Measurements from ENCODE around the gene GJD4. TPM values are rescaled to one million over a fixed set of nuclear protein-coding genes. Genes with fewer than 3 reads are reported as not detected.

GJD4 gene
- polyA plus RNA-seq, 2 donors = not detected

GRCh38 chr10:35642035-35642792 lies 37.1 kb downstream of the GJD4 start, which contains the start of gene FZD8:
Gene FZD8, minus strand, starts transcription at chr10:35642296. Its CDS starts 867 bp downstream, at chr10:35641429.
- Histone ChIP-seq H3K9me3 (ENCODE audit: control insufficient read depth in 2 of 2, insufficient read depth in 1 of 2, low read depth in 1 of 2, low read length in 1 of 2) (peaks cover 0 to 3% of the 10 kb centered on the region in 2 donors), H3K4me3 (ENCODE audit: low read depth in 1 of 2, low read length in 2 of 2) (peak within 1 kb of the TSS; percentile 58 to 68), H3K27ac (ENCODE audit: low read depth in 2 of 2, low read length in 1 of 2) (peak within 1 kb of the TSS; percentile 65 to 68), H3K27me3 (ENCODE audit: control insufficient read depth in 1 of 2, insufficient read depth in 2 of 2, low read length in 2 of 2) (peaks cover 0 to 5% of the 10 kb centered on the region in 2 donors), H3K4me1 (ENCODE audit: control insufficient read depth in 2 of 2, insufficient read depth in 2 of 2, low read length in 1 of 2) (peaks cover 13% of the 10 kb centered on the region in 2 donors), H3K36me3 (ENCODE audit: control insufficient read depth in 2 of 2, insufficient read depth in 2 of 2, low read length in 1 of 2) (no peaks in the 10 kb centered on the region)
- 1% methylated on average over 65 to 80 of the region's 80 CpGs for WGBS, 2 donors

GRCh38 chr10:35642793-35643114 lies 37.6 kb downstream of the GJD4 start:
- 1 to 2% methylated on average over 17 of the region's 17 CpGs for WGBS, 2 donors
- Histone ChIP-seq H3K9me3 (ENCODE audit: control insufficient read depth in 2 of 2, insufficient read depth in 1 of 2, low read depth in 1 of 2, low read length in 1 of 2) (peaks cover 0 to 3% of the 10 kb centered on the region in 2 donors), H3K27ac (ENCODE audit: low read depth in 2 of 2, low read length in 1 of 2) (no peak overlapping the region), H3K4me3 (ENCODE audit: low read depth in 1 of 2, low read length in 2 of 2) (peak overlapping the region; percentile 58 to 68), H3K27me3 (ENCODE audit: control insufficient read depth in 1 of 2, insufficient read depth in 2 of 2, low read length in 2 of 2) (peaks cover 0 to 5% of the 10 kb centered on the region in 2 donors), H3K4me1 (ENCODE audit: control insufficient read depth in 2 of 2, insufficient read depth in 2 of 2, low read length in 1 of 2) (peaks cover 13% of the 10 kb centered on the region in 2 donors), H3K36me3 (ENCODE audit: control insufficient read depth in 2 of 2, insufficient read depth in 2 of 2, low read length in 1 of 2) (no peaks in the 10 kb centered on the region)

GRCh38 chr10:35643151-35644049 lies 38.3 kb downstream of the GJD4 start:
- peaks cover 0 to 5% of the 10 kb centered on the region in 2 donors for H3K27me3 ChIP-seq (ENCODE audit: control insufficient read depth in 1 of 2, insufficient read depth in 2 of 2, low read length in 2 of 2)
- H3K27ac ChIP-seq (ENCODE audit: low read depth in 2 of 2, low read length in 1 of 2) = no peak overlapping the region
- WGBS, 2 donors = 1% methylated on average over 42 of the region's 42 CpGs
- no peaks in the 10 kb centered on the region for H3K36me3 ChIP-seq (ENCODE audit: control insufficient read depth in 2 of 2, insufficient read depth in 2 of 2, low read length in 1 of 2)
- peaks cover 13% of the 10 kb centered on the region in 2 donors for H3K4me1 ChIP-seq (ENCODE audit: control insufficient read depth in 2 of 2, insufficient read depth in 2 of 2, low read length in 1 of 2)
- peaks cover 0 to 3% of the 10 kb centered on the region in 2 donors for H3K9me3 ChIP-seq (ENCODE audit: control insufficient read depth in 2 of 2, insufficient read depth in 1 of 2, low read depth in 1 of 2, low read length in 1 of 2)
- H3K4me3 ChIP-seq (ENCODE audit: low read depth in 1 of 2, low read length in 2 of 2) = peak overlapping the region; percentile 58 to 68

DNA sequence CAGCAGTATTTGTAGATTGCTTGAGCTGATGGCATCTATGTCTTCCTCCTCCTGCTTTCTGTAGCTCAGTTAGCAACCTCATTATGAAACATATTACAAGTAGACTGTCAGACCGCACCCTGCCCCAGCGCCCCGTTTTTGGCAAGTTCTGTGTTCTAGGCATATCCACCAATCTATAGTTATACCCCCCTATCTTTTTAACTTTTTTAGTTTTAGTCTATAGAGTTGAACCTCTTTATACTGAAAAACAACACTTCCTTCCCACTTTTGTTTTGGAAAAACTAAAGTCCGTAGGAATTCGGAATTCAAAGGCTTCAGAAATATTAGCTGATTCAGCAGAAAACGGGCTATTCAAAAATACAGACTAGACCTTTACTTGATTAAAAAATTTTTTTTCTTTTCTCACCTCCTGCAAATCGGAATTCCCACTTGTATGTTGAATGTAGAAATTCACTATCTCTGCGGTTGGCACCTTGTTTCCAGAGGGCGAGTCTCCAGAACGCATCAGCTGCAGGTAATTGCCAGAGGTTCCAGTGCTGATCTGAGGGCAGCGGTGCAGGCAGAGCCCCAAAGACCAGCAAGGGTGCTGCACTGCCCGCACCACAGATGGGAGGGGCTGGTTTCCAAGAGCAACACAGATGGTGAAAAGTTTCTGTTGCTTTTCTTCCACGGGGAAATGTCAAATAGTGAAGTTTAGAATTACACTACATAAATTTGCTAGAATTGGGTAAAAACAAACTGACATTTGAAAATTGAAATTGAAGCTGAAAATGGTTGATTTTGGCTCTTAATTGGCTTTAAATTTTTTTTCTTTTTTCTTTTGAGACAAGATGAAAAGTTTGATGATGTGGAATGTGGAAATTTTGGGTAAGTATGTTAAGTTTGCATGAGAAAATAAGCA lies 39.2 kb downstream of the GJD4 start:
- Histone ChIP-seq H3K9me3 (ENCODE audit: control insufficient read depth in 2 of 2, insufficient read depth in 1 of 2, low read depth in 1 of 2, low read length in 1 of 2) (peaks cover 0 to 3% of the 10 kb centered on the region in 2 donors), H3K4me1 (ENCODE audit: control insufficient read depth in 2 of 2, insufficient read depth in 2 of 2, low read length in 1 of 2) (peaks cover 11 to 13% of the 10 kb centered on the region in 2 donors), H3K27me3 (ENCODE audit: control insufficient read depth in 1 of 2, insufficient read depth in 2 of 2, low read length in 2 of 2) (peaks cover 0 to 2% of the 10 kb centered on the region in 2 donors), H3K36me3 (ENCODE audit: control insufficient read depth in 2 of 2, insufficient read depth in 2 of 2, low read length in 1 of 2) (no peaks in the 10 kb centered on the region), H3K4me3 (ENCODE audit: low read depth in 1 of 2, low read length in 2 of 2) (peak overlapping the region in 1 of 2 donors; percentile 58), H3K27ac (ENCODE audit: low read depth in 2 of 2, low read length in 1 of 2) (no peak overlapping the region)
- WGBS, 2 donors = 15 to 16% methylated on average over 13 of the region's 13 CpGs

DNA sequence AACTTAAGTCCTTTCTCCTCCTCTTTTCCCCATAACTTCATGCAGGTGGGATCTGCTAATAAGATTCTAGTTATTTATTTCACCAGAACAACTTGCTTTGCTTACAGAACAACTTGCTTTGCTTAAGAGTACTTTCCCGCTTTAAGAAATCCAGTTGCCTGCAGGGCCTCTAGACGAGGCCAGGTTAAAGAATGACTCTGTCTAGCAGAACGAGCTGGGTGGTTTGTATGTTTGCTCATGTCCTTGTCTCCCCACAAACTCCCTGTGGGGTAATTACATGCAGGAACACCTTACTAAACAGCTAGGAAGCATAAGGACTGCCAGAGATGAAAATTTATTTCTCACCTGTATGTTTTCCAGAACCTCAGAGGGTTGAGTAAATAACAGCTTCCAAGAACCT lies 45.8 kb downstream of the GJD4 start:
- H3K36me3 ChIP-seq (ENCODE audit: control insufficient read depth in 2 of 2, insufficient read depth in 2 of 2, low read length in 1 of 2) = no peaks in the 10 kb centered on the region
- 51 to 57% methylated on average over 3 of the region's 3 CpGs for WGBS, 2 donors
- H3K4me3 ChIP-seq (ENCODE audit: low read depth in 1 of 2, low read length in 2 of 2) = no peak overlapping the region
- no peaks in the 10 kb centered on the region for H3K9me3 ChIP-seq (ENCODE audit: control insufficient read depth in 2 of 2, insufficient read depth in 1 of 2, low read depth in 1 of 2, low read length in 1 of 2)
- H3K4me1 ChIP-seq (ENCODE audit: control insufficient read depth in 2 of 2, insufficient read depth in 2 of 2, low read length in 1 of 2) = no peaks in the 10 kb centered on the region
- no peaks in the 10 kb centered on the region for H3K27me3 ChIP-seq (ENCODE audit: control insufficient read depth in 1 of 2, insufficient read depth in 2 of 2, low read length in 2 of 2)
- no peak overlapping the region for H3K27ac ChIP-seq (ENCODE audit: low read depth in 2 of 2, low read length in 1 of 2)

DNA sequence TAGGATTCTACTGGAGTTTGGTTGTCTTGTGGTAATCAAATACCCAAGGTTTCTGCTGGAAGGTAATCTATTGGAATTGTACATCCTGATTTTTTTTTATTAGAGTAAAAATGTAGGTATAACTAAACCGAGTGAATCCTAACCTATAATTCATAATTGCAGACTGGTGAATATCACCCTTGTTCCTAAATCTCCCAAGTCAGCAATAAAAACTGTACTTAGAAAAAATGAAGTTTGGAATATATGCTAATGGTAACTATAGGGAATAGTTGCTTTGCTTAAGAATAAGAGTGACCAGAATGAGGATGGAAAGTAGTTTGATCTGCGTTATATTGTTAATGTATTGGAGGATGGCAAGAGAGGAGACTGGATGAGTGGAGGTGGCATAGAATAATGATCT lies 47.7 kb downstream of the GJD4 start:
- Histone ChIP-seq H3K4me1 (ENCODE audit: control insufficient read depth in 2 of 2, insufficient read depth in 2 of 2, low read length in 1 of 2) (no peaks in the 10 kb centered on the region), H3K36me3 (ENCODE audit: control insufficient read depth in 2 of 2, insufficient read depth in 2 of 2, low read length in 1 of 2) (no peaks in the 10 kb centered on the region), H3K9me3 (ENCODE audit: control insufficient read depth in 2 of 2, insufficient read depth in 1 of 2, low read depth in 1 of 2, low read length in 1 of 2) (no peaks in the 10 kb centered on the region), H3K27me3 (ENCODE audit: control insufficient read depth in 1 of 2, insufficient read depth in 2 of 2, low read length in 2 of 2) (no peaks in the 10 kb centered on the region), H3K4me3 (ENCODE audit: low read depth in 1 of 2, low read length in 2 of 2) (no peak overlapping the region), H3K27ac (ENCODE audit: low read depth in 2 of 2, low read length in 1 of 2) (no peak overlapping the region)
- 81 to 90% methylated on average over 2 of the region's 2 CpGs for WGBS, 2 donors

- no peak overlapping the region for H3K4me3 ChIP-seq (ENCODE audit: low read depth in 1 of 2, low read length in 2 of 2)
- no peaks in the 10 kb centered on the region for H3K27me3 ChIP-seq (ENCODE audit: control insufficient read depth in 1 of 2, insufficient read depth in 2 of 2, low read length in 2 of 2)
- H3K4me1 ChIP-seq (ENCODE audit: control insufficient read depth in 2 of 2, insufficient read depth in 2 of 2, low read length in 1 of 2) = no peaks in the 10 kb centered on the region
- no peaks in the 10 kb centered on the region for H3K36me3 ChIP-seq (ENCODE audit: control insufficient read depth in 2 of 2, insufficient read depth in 2 of 2, low read length in 1 of 2)
- 58 to 69% methylated on average over 5 of the region's 5 CpGs for WGBS, 2 donors
- no peak overlapping the region for H3K27ac ChIP-seq (ENCODE audit: low read depth in 2 of 2, low read length in 1 of 2)
- H3K9me3 ChIP-seq (ENCODE audit: control insufficient read depth in 2 of 2, insufficient read depth in 1 of 2, low read depth in 1 of 2, low read length in 1 of 2) = no peaks in the 10 kb centered on the region
Measured at GRCh38 chr10:35657621-35658020, 52.5 kb downstream of the GJD4 start.
